Hepatocyte (in vitro differentiated cells): ENCODE measurements around the gene CIT.

Source experiments
- EZH2 ChIP-seq: fragments of 200-600 bp; sonication (generic); IDR thresholded peaks from 2 replicates; pipeline ENCODE4 v1.6.1; 2016; ENCODE audit warnings: antibody characterized with exemption, mild to moderate bottlenecking, borderline replicate concordance
- EZH2phosphoT487 ChIP-seq: fragments of 200-600 bp; sonication (generic); IDR thresholded peaks from one replicate; pipeline ENCODE4 v1.6.1; 2018; ENCODE audit warnings: antibody characterized with exemption, mild to moderate bottlenecking, low read depth, moderate library complexity; ENCODE audit not compliant: unreplicated experiment, severe bottlenecking
- TF ChIP-seq, protein P1 (sequence below): fragments of 200-600 bp; sonication (generic); IDR thresholded peaks from 2 replicates; pipeline ENCODE4 v1.5.1; 2016; ENCODE audit warnings: antibody characterized with exemption, mild to moderate bottlenecking; ENCODE audit not compliant: poor library complexity

DNA sequence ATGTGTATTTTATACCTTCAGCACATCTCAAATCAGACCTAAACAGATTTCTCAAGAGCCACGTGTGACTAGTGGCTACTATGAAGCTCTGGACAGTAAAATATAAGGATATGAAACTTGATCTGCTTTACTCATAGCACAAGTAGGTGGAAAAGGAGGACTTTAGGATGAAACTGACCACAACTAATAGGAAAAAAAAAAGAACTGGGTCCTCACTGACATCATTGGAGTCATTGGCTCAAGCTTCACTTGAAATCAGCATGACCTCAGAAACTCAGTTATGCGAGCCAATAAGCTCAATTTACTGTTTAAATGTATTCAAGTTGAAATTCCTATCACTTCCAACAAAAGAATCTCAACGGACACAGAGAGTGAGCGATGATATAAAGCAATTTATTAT lies 34.1 kb upstream of the CIT start:
- TF ChIP-seq, protein P1, sequence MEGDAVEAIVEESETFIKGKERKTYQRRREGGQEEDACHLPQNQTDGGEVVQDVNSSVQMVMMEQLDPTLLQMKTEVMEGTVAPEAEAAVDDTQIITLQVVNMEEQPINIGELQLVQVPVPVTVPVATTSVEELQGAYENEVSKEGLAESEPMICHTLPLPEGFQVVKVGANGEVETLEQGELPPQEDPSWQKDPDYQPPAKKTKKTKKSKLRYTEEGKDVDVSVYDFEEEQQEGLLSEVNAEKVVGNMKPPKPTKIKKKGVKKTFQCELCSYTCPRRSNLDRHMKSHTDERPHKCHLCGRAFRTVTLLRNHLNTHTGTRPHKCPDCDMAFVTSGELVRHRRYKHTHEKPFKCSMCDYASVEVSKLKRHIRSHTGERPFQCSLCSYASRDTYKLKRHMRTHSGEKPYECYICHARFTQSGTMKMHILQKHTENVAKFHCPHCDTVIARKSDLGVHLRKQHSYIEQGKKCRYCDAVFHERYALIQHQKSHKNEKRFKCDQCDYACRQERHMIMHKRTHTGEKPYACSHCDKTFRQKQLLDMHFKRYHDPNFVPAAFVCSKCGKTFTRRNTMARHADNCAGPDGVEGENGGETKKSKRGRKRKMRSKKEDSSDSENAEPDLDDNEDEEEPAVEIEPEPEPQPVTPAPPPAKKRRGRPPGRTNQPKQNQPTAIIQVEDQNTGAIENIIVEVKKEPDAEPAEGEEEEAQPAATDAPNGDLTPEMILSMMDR: no peak
- TF ChIP-seq EZH2phosphoT487 (no peak), EZH2 (no peak)
